G401 (cell line): Measurements from ENCODE around the gene CDKL4. TPM values are rescaled to one million over a fixed set of nuclear protein-coding genes. Genes with fewer than 3 reads are reported as not detected.
"Not testable (repeated sequence)": the region's sequence is repeated elsewhere in the genome, so short reads cannot be mapped to it uniquely, and the experiment has no call there.

Experiments
- DNase-seq: peaks from one replicate; pipeline ENCODE4 v3.0.0-alpha.2; 2015; ENCODE audit warnings: low spot score
- in situ Hi-C: cut with HindIII; loops from 2 replicates; pipeline ENCODE4 v1.10.0; 2016; ENCODE audit warnings: low sequenced_read_pairs, mixed read lengths
- total RNA-seq: library from RNA; depleted of rRNA; stranded (reverse); fragments of >200 nt; shearing (Covaris generic); gene quantifications from 2 replicates; pipeline ENCODE4 v1.2.3, GENCODE V29; 2014

The CDKL4 gene
- total RNA-seq, 1 experiment from 2014 or later, result 1.6 TPM

- in situ Hi-C loops, result no loop called here
Observed at GRCh38 chr2:39152504-39152903, 91.3 kb downstream of the CDKL4 start.

GRCh38 chr2:39150890-39151497, 92.8 kb downstream of the CDKL4 start:
- in situ Hi-C loops, result no loop called here
- no peak for DNase-seq

More at GRCh38 chr2:39152504-39152903, 91.3 kb downstream of the CDKL4 start:
- no peak for DNase-seq

- DNase-seq, result no peak
- in situ Hi-C loops, result no loop called here
Observed at GRCh38 chr2:39150102-39150562, 93.6 kb downstream of the CDKL4 start.

- in situ Hi-C loops, result no loop called here
- DNase-seq, result no peak
Observed at GRCh38 chr2:39146630-39147029, 97.1 kb downstream of the CDKL4 start.

- in situ Hi-C loops, result no loop called here
- no peak for DNase-seq
Observed at GRCh38 chr2:39145906-39146421, 97.8 kb downstream of the CDKL4 start.

- in situ Hi-C loops, result no loop called here
Observed at GRCh38 chr2:39144416-39144815, 99.4 kb downstream of the CDKL4 start.

GRCh38 chr2:39142904-39143605, 100.7 kb downstream of the CDKL4 start:
- in situ Hi-C loops, result no loop called here
- DNase-seq, result no peak

More at GRCh38 chr2:39144416-39144815, 99.4 kb downstream of the CDKL4 start:
- DNase-seq, result no peak

GRCh38 chr2:39141334-39142271, 102.2 kb downstream of the CDKL4 start:
- in situ Hi-C loops, result no loop called here
- peak; percentile 82 for DNase-seq

GRCh38 chr2:39140948-39141333, 102.8 kb downstream of the CDKL4 start:
- in situ Hi-C loops, DNase-seq: not testable (repeated sequence)

- no peak for DNase-seq
- in situ Hi-C loops, result no loop called here
Observed at GRCh38 chr2:39140322-39140847, 103.4 kb downstream of the CDKL4 start.

GRCh38 chr2:39139511-39140237, 104.1 kb downstream of the CDKL4 start:
- DNase-seq, result no peak
- in situ Hi-C loops, result no loop called here

GRCh38 chr2:39138837-39139211, 104.9 kb downstream of the CDKL4 start:
- in situ Hi-C loops, result no loop called here
- DNase-seq, result no peak

GRCh38 chr2:39138187-39138836, 105.5 kb downstream of the CDKL4 start:
- DNase-seq, in situ Hi-C loops: not testable (repeated sequence)

GRCh38 chr2:39136799-39137198, 107.0 kb downstream of the CDKL4 start:
- in situ Hi-C loops, result no loop called here
- no peak for DNase-seq

- no peak for DNase-seq
- in situ Hi-C loops, result no loop called here
Observed at GRCh38 chr2:39135690-39136259, 108.0 kb downstream of the CDKL4 start.

- in situ Hi-C loops, result no loop called here
Observed at GRCh38 chr2:39133215-39133851, 110.4 kb downstream of the CDKL4 start.

GRCh38 chr2:39128919-39129391, 114.8 kb downstream of the CDKL4 start:
- DNase-seq, result no peak
- in situ Hi-C loops, result no loop called here

More at GRCh38 chr2:39133215-39133851, 110.4 kb downstream of the CDKL4 start:
- no peak for DNase-seq
